HCT116 (cell line): Measurements from ENCODE around the gene S1PR3.

Source experiments
- ELF1 ChIP-seq: IDR thresholded peaks from 2 replicates; pipeline ENCODE4 v1.6.1; 2012; ENCODE audit warnings: low read depth, borderline replicate concordance
- TF ChIP-seq, protein P1 (sequence below), 3 experiments: fragments of 200-600 bp in 1 of 3; sonication (generic) in 1 of 3; IDR thresholded peaks in 2 of 3; conservative IDR thresholded peaks in 1 of 3; 2 replicates each; pipeline ENCODE4 v1.5.1; 2012 to 2017; ENCODE audit warnings: low read depth in 2 of 3, low read length in 2 of 3, antibody characterized with exemption in 1 of 3, borderline replicate concordance in 1 of 3, control low read depth in 1 of 3, mild to moderate bottlenecking in 1 of 3, mixed read lengths in 1 of 3, mixed run types in 1 of 3, moderate library complexity in 1 of 3; ENCODE audit not compliant: insufficient read depth in 1 of 3
- TF ChIP-seq, protein P2 (sequence below): IDR thresholded peaks from 2 replicates; pipeline ENCODE4 v1.6.1; 2012

DNA sequence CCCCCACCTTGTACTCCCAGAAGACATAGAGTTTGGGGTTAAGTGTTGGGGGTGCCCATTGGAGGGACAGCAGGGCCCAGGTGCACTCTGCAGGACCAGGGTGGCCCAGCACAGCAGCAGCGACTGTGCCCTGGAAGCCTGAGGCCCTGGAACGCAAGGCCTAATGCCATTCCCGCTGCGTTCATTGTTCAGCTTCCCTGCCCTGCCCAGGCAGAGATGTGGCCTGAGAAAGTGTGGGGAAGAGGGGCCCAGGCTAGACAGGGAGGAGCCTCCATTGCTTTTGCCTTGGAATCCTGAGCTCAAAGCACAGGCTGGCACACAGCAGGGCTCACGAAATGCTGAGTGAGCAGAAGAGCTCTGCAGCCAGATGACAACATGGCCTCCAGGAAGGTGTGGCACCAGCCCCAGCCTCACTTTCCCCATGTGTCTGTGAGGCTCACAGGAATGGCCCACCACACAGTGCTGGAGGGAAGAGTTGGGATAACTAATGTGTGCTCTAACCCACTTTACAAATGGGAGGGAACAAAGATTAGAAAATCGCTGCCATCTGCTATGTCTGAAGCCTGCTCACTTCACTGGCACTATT, 19.4 kb downstream of the S1PR3 start:
- TF ChIP-seq, protein P1, sequence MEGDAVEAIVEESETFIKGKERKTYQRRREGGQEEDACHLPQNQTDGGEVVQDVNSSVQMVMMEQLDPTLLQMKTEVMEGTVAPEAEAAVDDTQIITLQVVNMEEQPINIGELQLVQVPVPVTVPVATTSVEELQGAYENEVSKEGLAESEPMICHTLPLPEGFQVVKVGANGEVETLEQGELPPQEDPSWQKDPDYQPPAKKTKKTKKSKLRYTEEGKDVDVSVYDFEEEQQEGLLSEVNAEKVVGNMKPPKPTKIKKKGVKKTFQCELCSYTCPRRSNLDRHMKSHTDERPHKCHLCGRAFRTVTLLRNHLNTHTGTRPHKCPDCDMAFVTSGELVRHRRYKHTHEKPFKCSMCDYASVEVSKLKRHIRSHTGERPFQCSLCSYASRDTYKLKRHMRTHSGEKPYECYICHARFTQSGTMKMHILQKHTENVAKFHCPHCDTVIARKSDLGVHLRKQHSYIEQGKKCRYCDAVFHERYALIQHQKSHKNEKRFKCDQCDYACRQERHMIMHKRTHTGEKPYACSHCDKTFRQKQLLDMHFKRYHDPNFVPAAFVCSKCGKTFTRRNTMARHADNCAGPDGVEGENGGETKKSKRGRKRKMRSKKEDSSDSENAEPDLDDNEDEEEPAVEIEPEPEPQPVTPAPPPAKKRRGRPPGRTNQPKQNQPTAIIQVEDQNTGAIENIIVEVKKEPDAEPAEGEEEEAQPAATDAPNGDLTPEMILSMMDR (IDR thresholded peaks at IDR 0.05 in 2 of 3, conservative IDR thresholded peaks at IDR 0.05 in 1 of 3; ENCODE audit: borderline replicate concordance in 1 of 3, insufficient read depth in 1 of 3, low read depth in 2 of 3, low read length in 2 of 3): no peak
- no peak for TF ChIP-seq ELF1
- TF ChIP-seq, protein P2, sequence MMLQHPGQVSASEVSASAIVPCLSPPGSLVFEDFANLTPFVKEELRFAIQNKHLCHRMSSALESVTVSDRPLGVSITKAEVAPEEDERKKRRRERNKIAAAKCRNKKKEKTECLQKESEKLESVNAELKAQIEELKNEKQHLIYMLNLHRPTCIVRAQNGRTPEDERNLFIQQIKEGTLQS: no peak
